CD4-positive, alpha-beta T cell treated with Interleukin-4 for 4 hours (primary cell): ENCODE data around the gene THSD1.
"Not testable (repeated sequence)": the region's sequence is repeated elsewhere in the genome, so short reads cannot be mapped to it uniquely, and the experiment has no call there.

Experiments used
- DNase-seq: peaks from one replicate; pipeline ENCODE4 v3.0.0-alpha.2; 2020

The THSD1 gene

GRCh38 chr13:52408071-52408658, 2.2 kb upstream of the THSD1 start:
- DNase-seq, result not testable (repeated sequence)

GRCh38 chr13:52407436-52407835, 1.5 kb upstream of the THSD1 start:
- not testable (repeated sequence) for DNase-seq

DNA sequence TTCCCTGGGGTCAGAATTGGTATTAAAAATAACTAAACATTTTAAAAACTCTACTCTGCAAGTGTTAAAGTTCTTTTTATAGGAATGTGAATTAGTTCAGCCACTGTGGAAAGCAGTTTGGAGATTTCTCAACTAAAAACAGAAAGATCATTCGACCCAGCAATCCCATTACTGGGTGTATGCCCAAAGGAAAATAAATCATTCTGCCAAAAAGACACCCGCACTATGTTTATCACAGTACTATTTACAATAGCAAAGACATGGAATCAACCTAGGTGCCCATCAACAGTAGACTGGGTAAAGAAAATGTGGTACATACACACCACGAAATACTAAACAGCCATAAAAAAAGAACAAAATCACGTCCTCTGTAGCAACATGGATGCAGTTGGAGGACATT, 657 bp upstream of the THSD1 start:
- no peak for DNase-seq

GRCh38 chr13:52405369-52405766, 604 bp downstream of the THSD1 start:
- no peak for DNase-seq

DNA sequence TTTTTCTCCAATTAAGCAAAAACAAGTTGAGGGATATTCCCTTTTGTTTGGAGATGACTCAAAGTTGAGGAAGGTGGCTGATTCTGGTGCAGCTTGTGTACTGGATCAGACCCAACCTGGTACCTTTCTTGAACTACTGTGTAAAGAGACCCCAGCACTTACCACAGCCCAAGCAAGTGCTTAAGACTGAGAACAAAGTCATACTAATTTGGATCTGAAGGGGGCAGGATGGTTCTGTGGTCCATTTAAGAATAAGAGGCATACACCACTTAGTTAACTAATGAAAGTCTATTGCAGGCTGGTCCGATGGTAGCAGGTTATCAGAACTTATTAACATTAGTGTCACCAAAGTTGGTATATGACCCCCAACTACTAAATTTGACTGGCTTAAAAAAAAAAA, 6.3 kb downstream of the THSD1 start:
- DNase-seq, result peak; percentile 8

DNA sequence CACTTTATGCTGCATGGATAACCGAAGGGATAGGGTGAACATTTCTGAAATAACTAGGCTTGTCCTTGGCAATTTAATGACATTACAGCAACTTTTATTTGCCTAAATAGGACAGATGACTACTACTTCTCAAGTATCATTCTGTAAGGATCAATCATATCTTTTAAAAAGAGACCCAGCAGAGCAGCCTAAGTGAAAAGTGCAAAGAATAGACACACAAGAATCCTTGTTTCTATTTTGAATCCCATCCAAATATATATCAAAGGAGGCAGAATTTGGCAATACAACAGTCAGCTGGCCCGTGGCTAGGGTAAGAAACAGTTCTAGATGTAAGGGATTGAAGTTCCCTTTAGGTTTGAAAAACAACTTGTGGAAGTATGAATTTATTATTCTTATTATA, 6.9 kb downstream of the THSD1 start:
- DNase-seq, result no peak

DNA sequence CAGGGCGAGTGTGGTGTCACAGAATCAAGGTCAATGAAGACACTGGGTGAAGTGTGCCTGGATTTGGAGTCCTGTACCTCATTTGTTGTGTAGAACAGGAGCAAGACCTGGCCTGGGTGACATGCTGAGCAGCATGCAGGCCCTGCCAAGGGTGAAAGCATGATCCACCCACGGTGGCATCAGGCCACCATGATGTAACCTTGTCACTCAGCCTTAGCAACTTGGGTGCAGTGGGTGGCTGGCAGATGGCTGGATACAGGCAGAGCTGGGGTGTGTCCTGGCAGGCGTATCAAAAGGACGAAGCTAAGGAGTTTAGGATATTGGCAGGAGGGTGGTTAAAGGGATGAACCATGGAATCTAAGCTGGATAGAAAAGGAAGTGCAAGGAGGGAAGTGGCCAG, 10.3 kb downstream of the THSD1 start:
- DNase-seq, result no peak

DNA sequence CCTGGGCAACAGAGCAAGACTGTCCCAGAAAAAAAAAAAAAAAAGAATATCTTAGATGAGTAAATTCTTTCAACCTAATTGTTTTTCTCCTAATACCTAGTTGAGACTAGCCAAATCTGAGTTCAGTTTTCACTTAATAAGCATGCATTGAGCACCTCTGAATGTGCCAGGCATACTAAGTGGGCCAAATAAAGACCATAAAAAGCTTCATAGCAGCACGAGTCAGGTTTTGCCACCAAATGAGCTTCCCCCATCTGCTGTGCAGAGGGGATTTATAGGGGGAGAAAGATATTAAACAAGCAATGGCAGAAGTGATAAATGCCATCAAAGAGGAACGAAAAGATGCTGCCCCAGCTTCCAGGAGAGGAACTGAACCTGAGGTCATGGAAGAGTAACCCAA, 11.4 kb downstream of the THSD1 start:
- DNase-seq, result no peak

DNA sequence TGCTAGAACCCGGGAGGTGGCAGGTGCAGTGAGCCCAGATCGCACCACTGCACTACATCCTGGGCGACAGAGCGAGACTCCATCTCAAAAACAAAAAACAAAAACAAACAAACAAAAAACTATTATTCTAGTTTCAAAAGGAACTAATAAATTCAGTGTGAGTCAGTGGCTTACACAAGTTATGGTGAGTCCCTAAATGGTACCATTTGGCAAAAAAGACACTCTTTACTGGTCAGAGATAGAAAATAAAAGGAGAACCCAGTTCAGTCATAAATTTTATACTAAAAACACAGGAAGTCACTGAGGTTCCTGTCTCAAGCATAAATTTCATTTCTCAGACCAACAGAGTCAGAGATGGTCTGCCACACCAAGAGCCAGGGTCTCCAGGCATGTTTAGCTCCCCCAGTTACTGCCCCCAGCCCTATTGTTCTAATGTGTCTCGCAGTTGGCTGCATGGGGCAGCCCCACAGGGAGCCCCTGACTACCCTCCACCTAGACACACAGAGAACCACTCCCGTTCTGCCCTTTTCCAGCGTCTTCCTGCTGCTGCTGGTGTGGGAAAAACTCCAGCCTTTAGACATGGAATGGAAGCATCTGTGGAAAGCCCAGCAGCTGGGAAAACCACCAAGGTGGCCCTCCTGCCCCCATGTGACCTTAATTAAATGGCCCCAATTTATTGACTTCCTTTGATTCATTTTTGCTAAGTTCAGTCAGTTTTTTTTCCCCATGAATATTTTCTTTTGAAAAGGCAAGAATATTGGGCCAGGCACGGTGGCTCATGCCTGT, 12.2 kb downstream of the THSD1 start:
- no peak for DNase-seq

DNA sequence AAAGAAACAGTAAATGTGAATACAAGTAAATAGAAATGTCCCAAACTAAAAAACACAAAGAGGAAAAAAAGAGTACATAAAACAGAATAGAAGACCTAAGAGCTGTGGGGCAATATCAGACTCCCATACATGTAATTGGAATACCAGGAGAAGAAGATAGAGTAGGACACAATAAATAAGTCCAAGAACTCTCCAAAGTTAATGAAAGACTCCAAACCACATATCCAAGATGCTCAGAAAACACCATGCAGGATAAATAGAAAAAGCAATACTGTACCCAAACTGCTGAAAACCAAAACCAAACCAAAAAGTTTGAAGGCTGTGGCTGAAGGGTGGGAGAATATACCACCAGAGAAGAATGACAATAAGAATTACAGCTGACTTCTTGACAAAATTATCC, 18.3 kb downstream of the THSD1 start:
- no peak for DNase-seq

DNA sequence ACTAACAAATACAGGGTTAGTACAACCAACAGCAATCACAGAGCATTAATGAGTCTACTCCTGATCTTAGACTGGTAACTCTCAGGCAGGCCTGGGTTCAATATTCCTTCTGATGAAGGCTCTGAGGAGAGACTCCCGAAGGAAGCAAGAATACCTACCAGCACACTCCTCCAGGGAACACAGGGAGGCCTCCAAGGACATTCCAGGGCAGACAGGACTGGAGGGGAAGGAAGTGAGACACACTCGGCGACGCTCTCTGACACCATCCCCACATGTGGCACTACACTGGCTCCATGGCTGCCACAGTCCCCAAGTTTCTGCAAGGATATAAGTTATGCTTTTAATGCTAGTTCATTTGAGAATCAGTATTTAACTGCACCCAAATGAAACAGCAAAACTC, 20.1 kb downstream of the THSD1 start:
- DNase-seq, result no peak

DNA sequence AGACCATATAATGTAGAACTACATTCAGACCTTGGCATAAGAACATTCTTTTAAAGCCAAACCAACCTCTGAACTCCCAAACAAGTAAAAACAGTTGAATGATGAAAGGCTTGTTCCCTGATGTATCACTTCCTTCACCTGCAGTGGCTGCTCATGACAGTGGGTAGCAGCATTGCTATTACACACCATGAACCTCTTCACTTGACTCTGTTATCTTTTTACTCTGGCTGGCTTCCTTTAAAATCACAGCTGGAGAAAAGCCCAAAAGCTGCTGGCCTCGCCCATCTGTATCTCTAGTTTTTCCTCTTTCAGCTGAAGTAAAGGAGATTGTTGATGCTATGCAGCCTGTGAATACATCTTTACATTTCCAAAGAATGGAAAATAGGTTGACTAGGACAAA, 22.6 kb downstream of the THSD1 start:
- no peak for DNase-seq

DNA sequence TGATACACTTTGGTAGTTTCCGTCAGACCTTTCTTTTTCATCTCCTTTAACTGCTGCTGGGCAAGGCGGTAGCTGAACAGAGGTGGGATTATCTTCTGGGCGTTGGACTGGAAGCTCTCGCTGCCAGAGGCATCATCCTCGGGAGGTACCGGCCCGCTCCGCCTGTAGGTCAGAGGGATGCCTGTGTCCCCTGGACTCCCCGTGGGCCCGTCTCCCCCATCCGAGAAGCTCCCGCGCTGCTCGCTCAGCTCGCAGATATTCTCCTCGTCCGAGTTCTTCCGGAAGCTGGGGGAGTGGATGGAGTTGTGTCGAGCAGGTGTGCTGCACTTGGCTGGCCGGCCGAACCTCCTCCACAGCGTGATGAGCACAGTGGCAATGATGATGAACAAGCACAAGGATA, 27.7 kb downstream of the THSD1 start:
- no peak for DNase-seq

- no peak for DNase-seq
These were observed 28.1 kb downstream of the THSD1 start for GRCh38 chr13:52377898-52378297.

DNA sequence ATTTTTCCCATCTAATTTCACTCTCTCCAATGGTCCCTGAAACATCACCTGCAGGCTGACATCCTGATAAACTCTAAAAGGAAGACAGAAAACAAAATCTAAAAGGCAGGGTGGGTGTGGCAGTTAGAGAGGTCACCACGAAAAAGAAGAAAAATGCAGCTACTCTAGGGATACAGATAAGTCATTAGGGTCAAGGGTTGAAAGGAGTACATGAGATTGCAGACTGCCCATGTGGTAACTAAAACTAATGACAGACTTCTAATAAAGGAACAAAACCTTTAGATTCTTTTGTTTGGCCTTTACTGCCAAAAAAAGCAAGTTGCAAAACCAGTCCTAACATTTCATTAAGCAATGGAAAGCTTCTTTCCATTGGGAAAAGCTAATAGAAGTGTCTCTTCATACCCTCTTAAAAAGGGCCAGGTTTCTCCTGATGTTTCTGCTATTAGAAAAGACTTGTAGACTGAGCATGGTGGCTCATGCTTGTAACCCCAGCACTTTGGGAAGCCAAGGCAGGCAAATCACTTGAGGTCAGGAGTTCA, 31.0 kb downstream of the THSD1 start:
- DNase-seq, result no peak

GRCh38 chr13:52374389-52374788, 31.6 kb downstream of the THSD1 start:
- DNase-seq, result no peak

GRCh38 chr13:52373277-52373676, 32.7 kb downstream of the THSD1 start:
- DNase-seq, result not testable (repeated sequence)

- no peak for DNase-seq
These were observed 34.2 kb downstream of the THSD1 start for GRCh38 chr13:52371736-52372247.

- DNase-seq, result no peak
These were observed 39.7 kb downstream of the THSD1 start for GRCh38 chr13:52366291-52366690.

DNA sequence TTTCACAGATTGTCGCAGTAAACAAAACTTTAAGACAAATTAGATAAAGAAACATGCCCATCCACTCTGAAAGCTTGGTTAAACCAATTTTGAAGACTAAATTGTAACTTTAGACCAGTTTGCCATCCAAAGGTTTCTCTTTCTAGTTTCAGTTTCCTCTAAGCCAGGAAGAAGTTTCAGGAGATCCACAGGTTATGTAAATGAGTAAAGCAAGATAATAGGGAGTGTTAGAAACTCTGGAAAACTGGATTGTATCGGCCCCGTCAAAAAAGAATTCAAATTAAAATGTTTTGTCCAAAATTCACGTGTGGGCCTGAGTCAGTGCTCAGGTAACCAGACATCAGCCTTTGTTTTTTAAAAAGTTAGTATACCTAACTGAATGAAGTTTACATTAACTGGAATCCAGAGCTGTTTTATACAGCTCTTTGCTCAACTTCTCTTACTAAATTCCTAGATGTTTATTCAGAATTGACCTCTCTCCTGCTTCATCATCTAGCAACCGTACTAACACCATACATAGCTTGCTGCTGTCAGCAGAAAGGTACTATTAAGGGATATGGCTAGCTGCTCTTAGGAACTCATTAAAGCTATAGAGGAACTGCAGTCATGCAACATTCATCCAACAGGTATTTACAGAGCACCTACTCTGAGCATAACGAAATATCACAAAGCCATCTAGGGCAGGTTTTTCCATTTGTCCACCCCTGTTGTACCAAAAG, 43.6 kb downstream of the THSD1 start:
- not testable (repeated sequence) for DNase-seq

DNA sequence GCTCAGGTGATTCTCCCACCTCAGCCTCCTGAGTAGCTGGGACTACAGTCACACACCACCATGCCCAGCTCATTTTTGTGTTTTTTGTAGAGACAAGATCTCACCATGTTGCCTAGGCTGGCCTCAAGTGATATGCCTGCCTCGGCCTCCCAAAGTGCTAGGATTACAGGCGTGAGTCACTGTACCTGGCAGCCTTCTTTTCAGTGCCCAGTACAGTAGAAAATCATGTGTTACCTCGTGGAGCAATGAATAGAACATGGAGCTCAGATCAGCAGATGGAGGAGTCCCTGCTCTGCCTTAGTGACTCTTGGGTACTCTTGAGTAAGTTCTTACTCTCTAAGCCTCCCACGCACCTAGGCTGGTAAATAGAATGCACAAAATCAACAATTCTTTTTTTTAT, 44.7 kb downstream of the THSD1 start:
- no peak for DNase-seq

GRCh38 chr13:52359534-52359933, 46.4 kb downstream of the THSD1 start:
- DNase-seq, result no peak

DNA sequence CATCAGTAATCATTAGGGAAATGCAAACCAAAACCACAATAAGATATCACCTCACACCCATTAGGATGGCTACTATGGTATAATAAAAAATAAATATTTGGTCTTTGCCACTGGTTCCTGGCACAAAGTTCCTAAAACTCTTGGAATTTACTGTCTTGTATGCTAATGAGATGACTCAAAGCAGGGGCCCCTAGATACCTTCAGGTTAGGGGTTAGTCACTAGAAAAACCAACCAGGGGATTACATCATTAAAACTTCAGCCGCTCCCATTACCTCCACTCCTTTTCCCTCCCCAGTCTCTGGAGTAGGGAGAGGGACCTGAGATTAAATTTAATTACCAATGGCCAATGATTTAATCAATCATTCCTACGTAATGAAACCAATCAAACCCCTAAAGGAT, 49.6 kb downstream of the THSD1 start:
- no peak for DNase-seq

DNA sequence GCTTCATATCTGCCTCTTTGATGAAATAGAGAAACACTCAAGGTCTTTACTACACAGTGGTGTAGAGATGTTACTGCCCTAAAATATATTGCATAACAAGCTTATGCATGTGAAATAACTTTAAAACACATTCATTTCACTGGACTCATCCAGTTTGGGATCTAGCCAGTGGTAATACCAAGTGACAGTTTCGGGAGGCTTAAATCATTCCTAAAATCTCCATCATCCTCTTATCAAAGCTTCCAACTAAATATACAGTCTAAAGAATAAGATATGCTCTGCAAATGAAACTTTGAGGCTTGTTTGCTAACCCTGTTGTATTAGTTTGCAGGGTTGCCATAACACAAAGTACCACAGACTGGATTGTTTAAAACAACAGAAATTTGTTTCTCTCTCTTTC, 52.8 kb downstream of the THSD1 start:
- DNase-seq, result no peak
